Esophagus squamous epithelium (tissue), 5 donors: Measurements from ENCODE around the gene REPIN1. TPM values are rescaled to one million over a fixed set of nuclear protein-coding genes. Genes with fewer than 3 reads are reported as not detected.

Experiments used
- DNase-seq: peaks from one replicate; lab custom pipeline; 2025; lab: John Stamatoyannopoulos, UW
- H3K27ac ChIP-seq, 4 donors: fragments of 200-600 bp; sonication (generic); one replicate each; pipeline ENCODE4 v1.5.1; 2016 to 2019; ENCODE audit warnings: mild to moderate bottlenecking in 1 of 4
- H3K27me3 ChIP-seq, 4 donors: fragments of 200-600 bp; sonication (generic); 1 replicate in 3 of 4; 2 replicates in 1 of 4; pipeline versions ENCODE4 v1.5.1 to v1.6.0; 2017 to 2021; ENCODE audit warnings: antibody characterized with exemption in 1 of 4
- H3K36me3 ChIP-seq, 3 donors: fragments of 200-600 bp; sonication (generic); one replicate each; pipeline ENCODE4 v1.5.1; 2016 to 2019
- H3K4me1 ChIP-seq, 3 donors: fragments of 200-600 bp; sonication (generic); one replicate each; pipeline ENCODE4 v1.5.1; 2017 to 2019
- H3K4me3 ChIP-seq, 4 donors: fragments of 200-600 bp; sonication (generic); 1 replicate in 3 of 4; 2 replicates in 1 of 4; pipeline ENCODE4 v1.5.1; 2016 to 2019; ENCODE audit warnings: mild to moderate bottlenecking in 2 of 4, moderate library complexity in 1 of 4
- H3K9me3 ChIP-seq, 3 donors: fragments of 200-600 bp; sonication (generic); one replicate each; pipeline ENCODE4 v1.5.1; 2016 to 2019
- POLR2A ChIP-seq, 4 donors: fragments of 450-650 bp; IDR thresholded peaks; one replicate each; pipeline ENCODE4 v1.6.1; 2017; ENCODE audit warnings: antibody characterized with exemption in 4 of 4, mild to moderate bottlenecking in 4 of 4, moderate library complexity in 3 of 4
- WGBS, 2 donors: methylation state at CpG; one replicate each; pipeline ENCODE4 v1.1.5; 2018; 5-methylcytosine and 5-hydroxymethylcytosine counted together
- intact Hi-C: fragments of 100-400 bp; cut with DNase I; formaldehyde crosslinking; loops from one replicate; pipeline ENCODE4 v1.15.0; 2022
- total RNA-seq, 4 donors: library from RNA; depleted of rRNA; stranded (reverse); fragments of >200 nt; gene quantifications; one replicate each; pipeline ENCODE4 v1.1.0, GENCODE V29; 2016
- TF ChIP-seq, protein P1 (sequence below), 6 experiments: fragments of 450-650 bp in 4 of 6; fragments of 200-600 bp in 2 of 6; sonication (generic) in 2 of 6; IDR thresholded peaks; one replicate each; pipeline ENCODE4 v1.5.1; 2016 to 2019; ENCODE audit warnings: antibody characterized with exemption in 6 of 6, mild to moderate bottlenecking in 4 of 6, moderate library complexity in 4 of 6
- donor health status: DM: yes; HTN: yes; CAD: no.

Gene REPIN1
- total RNA-seq, 4 donors from 2014 or later: 42.8 to 75.7 (median 63.2) TPM

DNA sequence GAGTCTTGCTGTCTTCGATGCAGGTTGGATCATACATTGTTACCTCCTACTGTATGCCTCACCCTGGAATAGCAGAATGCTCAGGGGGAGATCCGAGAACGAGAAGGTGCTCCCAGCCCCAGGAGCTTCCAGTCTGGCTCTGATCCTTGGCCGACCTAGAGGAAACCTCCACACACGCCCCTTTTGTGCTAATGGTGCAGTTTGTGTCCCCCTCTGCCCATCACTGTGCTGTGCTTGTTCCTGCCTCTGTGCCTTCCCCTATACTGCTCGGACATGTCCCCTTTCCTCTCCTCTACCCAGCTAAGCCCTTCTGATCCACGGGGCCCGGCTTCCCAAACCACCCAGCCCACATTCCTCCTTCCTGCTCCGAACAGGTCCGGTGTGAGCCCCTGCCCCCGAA is 43.0 kb downstream of the REPIN1 start:
- Histone ChIP-seq H3K4me3 (no peak overlapping the region), H3K4me1 (peaks cover 5 to 19% (median 7%) of the 10 kb centered on the region in 3 donors), H3K27ac (no peak overlapping the region), H3K27me3 (no peaks in the 10 kb centered on the region), H3K9me3 (no peaks in the 10 kb centered on the region), H3K36me3 (peaks cover 0 to 14% (median 0%) of the 10 kb centered on the region in 3 donors)
- no peak for DNase-seq
- TF ChIP-seq, protein P1, sequence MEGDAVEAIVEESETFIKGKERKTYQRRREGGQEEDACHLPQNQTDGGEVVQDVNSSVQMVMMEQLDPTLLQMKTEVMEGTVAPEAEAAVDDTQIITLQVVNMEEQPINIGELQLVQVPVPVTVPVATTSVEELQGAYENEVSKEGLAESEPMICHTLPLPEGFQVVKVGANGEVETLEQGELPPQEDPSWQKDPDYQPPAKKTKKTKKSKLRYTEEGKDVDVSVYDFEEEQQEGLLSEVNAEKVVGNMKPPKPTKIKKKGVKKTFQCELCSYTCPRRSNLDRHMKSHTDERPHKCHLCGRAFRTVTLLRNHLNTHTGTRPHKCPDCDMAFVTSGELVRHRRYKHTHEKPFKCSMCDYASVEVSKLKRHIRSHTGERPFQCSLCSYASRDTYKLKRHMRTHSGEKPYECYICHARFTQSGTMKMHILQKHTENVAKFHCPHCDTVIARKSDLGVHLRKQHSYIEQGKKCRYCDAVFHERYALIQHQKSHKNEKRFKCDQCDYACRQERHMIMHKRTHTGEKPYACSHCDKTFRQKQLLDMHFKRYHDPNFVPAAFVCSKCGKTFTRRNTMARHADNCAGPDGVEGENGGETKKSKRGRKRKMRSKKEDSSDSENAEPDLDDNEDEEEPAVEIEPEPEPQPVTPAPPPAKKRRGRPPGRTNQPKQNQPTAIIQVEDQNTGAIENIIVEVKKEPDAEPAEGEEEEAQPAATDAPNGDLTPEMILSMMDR (IDR thresholded peaks at IDR 0.05): no peak
- WGBS, 2 donors: 74 to 80% methylated on average over 9 of the region's 11 CpGs
- intact Hi-C loops: no loop called here

DNA sequence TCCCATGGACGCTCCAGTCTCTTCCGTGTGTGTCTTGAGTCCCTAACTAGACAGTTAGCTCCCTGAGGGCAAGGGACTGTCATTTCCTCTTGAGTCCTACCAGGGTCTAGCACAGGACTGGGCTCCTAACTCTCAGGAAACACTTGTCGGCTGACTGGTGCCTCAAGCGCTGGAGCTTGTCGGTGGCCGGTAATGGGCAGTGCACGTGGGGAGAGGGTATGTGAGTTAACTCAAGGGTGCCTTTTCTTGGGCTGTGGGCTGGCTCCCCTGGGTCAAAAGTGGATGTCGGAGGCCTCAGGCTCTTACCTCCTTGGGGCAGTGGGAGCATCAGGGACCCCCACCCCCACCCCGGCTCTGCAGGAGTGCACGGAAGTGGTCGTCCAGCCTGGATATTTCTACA is 43.4 kb downstream of the REPIN1 start:
- 89 to 97% methylated on average over 3 of the region's 11 CpGs for WGBS, 2 donors
- Histone ChIP-seq H3K27me3 (no peaks in the 10 kb centered on the region), H3K9me3 (no peaks in the 10 kb centered on the region), H3K4me3 (no peak overlapping the region), H3K4me1 (peaks cover 3 to 15% (median 3%) of the 10 kb centered on the region in 3 donors), H3K36me3 (peaks cover 0 to 14% (median 0%) of the 10 kb centered on the region in 3 donors), H3K27ac (no peak overlapping the region)
- intact Hi-C loops: no loop called here
- TF ChIP-seq, protein P1 (IDR thresholded peaks at IDR 0.05): no peak
- TF ChIP-seq POLR2A (IDR thresholded peaks at IDR 0.05): no peak
- DNase-seq: no peak

DNA sequence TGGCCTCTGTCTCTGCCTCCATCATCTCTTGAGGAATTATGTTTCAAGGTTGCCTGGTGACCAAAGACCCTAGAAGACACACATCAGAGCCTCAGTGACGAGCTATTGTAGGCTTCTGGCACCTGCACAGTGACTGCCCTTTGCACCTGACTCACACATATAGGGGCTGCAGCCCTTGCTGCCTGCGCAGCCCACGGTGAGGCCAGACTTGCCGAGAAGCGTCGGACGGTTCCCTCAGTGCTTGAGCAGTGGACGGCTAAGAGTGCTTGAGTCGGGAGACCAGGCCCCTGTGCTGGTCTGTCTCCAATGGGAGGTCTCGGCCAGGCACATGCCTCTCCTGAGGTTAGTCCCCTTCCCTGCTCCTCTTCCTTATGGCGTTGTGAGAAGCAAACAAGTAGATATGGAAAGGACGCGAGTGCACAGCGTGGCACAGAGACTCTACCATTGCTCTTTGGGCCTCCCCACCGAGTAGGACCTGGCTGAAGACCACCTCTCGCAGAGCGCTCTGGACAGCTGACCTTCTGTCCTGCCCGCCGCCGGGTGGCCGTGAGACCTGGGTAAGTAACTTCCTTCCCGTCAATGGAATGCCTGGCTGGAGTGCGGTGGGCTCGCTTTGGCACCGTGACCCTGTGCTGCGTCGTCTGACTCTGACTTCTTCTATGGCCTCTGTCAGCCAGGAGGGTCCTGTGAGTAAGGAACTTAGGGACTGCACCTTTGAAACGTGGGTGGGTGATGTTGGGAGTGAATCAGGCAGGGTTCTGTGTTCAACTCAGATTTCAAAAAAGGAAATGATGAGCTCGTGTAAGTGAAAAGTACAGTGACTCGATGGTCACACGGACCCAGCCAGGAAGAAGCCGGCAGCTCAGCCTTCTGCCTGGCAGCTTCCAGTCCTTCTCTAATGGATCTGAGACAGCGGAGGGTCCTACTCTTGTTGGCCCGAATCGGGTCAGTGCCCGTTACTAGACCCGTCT is 44.2 kb downstream of the REPIN1 start:
- no peak for DNase-seq
- H3K4me1 ChIP-seq: peaks cover 0 to 11% (median 3%) of the 10 kb centered on the region in 3 donors
- H3K9me3 ChIP-seq: no peaks in the 10 kb centered on the region
- H3K4me3 ChIP-seq: no peak overlapping the region
- intact Hi-C loops: no loop called here
- TF ChIP-seq POLR2A (IDR thresholded peaks at IDR 0.05): no peak
- TF ChIP-seq, protein P1 (IDR thresholded peaks at IDR 0.05): no peak
- H3K36me3 ChIP-seq: peaks cover 0 to 9% (median 0%) of the 10 kb centered on the region in 3 donors
- WGBS, 2 donors: 72 to 80% methylated on average over 16 to 18 of the region's 37 CpGs
- H3K27ac ChIP-seq: no peak overlapping the region
- no peaks in the 10 kb centered on the region for H3K27me3 ChIP-seq

DNA sequence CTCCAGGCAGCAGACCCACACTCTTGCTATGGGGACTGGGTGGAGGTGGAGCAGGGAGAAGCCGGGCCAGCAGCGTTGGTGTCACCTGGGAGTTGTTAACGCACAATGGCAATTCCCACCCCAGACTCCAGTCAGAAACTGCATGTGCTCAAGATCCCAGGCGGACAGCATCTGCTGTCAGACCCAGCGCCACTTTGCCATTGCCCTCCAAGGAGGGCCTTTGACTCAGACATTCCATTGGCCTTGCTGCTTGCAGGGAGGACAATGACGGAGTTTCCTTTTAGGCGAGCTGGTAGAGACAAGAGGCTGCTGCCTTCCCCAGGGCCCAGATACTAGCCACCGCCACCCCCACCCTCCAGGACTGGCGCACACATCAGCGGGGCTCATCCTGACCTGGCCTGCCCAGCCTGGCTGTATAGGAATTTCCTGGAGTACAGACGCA is 45.0 kb downstream of the REPIN1 start:
- Histone ChIP-seq H3K4me3 (no peak overlapping the region), H3K9me3 (no peaks in the 10 kb centered on the region), H3K27me3 (no peaks in the 10 kb centered on the region), H3K36me3 (no peaks in the 10 kb centered on the region), H3K4me1 (peaks cover 0 to 11% (median 3%) of the 10 kb centered on the region in 3 donors), H3K27ac (no peak overlapping the region)
- no peak for DNase-seq
- WGBS, 2 donors: 88 to 94% methylated on average over 5 to 6 of the region's 11 CpGs
- intact Hi-C loops: no loop called here
- TF ChIP-seq, protein P1 (IDR thresholded peaks at IDR 0.05): no peak
- TF ChIP-seq POLR2A (IDR thresholded peaks at IDR 0.05): no peak
